ENCODE results near the gene GPR180.

DNA sequence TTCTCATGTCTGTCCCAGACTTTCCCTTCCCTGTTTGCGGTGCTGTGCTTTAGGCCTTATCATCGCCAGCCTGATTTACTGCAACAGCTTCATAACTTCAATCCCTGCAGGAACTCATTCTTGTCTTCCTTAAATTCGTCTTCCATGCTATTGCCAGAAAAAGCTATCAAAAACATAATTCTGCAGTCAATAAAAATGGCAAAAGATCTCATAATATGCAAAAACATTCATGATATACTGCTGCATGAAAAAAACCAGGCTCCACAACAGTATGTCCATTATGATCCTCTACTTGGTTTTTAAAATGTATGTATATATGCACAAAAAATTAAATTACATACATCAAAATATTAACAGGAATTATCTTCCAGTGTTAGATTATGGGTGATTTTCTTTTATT is 34.1 kb upstream of the GPR180 start:
- TF ChIP-seq EZH2 (IDR thresholded peaks at IDR 0.05; ENCODE audit: borderline replicate concordance, low read depth, low read length, severe bottlenecking) (no peak), CTCF (IDR thresholded peaks at IDR 0.05; ENCODE audit: borderline replicate concordance, extremely low read depth, low read length, poor library complexity, severe bottlenecking) (no peak)
